GM21423 (cell line): Measurements from ENCODE around the gene MEGF8.
A peak's percentile ranks its signal among the peaks of the same experiment; 100 is the strongest.

Experiments used
- ATAC-seq: cut with Tn5 transposase; IDR thresholded peaks from one replicate; pipeline ENCODE4 v1.9.1; 2021; ENCODE audit warnings: mild to moderate bottlenecking, moderate library complexity; ENCODE audit not compliant: unreplicated experiment

Gene MEGF8, protein sequence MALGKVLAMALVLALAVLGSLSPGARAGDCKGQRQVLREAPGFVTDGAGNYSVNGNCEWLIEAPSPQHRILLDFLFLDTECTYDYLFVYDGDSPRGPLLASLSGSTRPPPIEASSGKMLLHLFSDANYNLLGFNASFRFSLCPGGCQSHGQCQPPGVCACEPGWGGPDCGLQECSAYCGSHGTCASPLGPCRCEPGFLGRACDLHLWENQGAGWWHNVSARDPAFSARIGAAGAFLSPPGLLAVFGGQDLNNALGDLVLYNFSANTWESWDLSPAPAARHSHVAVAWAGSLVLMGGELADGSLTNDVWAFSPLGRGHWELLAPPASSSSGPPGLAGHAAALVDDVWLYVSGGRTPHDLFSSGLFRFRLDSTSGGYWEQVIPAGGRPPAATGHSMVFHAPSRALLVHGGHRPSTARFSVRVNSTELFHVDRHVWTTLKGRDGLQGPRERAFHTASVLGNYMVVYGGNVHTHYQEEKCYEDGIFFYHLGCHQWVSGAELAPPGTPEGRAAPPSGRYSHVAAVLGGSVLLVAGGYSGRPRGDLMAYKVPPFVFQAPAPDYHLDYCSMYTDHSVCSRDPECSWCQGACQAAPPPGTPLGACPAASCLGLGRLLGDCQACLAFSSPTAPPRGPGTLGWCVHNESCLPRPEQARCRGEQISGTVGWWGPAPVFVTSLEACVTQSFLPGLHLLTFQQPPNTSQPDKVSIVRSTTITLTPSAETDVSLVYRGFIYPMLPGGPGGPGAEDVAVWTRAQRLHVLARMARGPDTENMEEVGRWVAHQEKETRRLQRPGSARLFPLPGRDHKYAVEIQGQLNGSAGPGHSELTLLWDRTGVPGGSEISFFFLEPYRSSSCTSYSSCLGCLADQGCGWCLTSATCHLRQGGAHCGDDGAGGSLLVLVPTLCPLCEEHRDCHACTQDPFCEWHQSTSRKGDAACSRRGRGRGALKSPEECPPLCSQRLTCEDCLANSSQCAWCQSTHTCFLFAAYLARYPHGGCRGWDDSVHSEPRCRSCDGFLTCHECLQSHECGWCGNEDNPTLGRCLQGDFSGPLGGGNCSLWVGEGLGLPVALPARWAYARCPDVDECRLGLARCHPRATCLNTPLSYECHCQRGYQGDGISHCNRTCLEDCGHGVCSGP (N-terminal part only)

DNA sequence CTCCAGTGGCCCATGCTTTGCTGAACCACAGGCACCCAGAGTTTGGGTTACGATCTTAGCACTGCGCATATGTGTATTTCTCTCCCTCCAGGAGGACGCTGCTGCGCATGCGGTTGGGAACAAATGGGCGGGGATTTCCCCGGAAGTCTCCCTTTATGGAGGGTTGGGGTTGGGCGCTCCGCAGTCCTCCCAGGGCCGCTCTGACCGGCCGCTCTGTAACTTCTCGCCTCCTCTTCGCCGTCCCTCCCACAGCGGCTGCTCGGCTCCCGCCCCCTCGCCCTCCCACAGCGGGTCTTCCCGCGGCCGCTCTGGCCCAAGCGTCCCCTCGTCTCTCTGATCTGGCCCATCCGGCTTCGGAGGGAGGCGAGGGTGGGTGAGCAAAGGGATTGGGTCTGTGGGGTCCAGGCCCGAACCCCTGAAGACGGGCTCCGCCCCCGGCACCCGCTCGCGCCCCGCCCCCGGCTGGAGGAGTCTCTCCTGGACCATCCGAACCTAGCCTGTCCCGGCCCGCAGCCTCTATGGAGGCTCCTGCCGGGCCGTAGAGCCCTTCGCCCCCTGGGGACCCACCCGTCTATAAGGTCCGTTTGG lies at the start of gene MEGF8:
MEGF8 (plus strand) TSS at position 328 of the 588 bp plus-strand sequence. CDS start 609 bp downstream, outside the sequence.
- peak; percentile 92 for ATAC-seq

DNA sequence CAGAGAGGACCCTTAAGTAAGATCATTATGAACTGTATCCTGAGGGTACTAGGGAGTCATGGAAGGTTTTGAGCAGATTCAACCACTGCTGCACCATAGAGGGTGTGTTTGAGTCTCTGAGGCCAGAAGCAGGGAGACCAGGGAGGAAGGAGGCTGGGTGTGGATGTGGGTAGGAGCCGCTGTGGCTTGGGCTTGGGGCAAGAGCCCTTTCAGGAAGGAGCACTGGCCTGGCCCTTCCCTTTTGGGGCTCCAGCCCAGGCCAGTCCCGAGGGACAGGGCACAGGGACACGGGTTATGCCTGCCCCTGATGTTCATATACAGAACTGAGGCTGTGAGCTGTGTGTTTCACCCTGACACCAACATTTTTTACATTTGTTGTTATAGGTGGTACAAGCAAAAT lies 49.2 kb upstream of the MEGF8 start:
- no peak for ATAC-seq

DNA sequence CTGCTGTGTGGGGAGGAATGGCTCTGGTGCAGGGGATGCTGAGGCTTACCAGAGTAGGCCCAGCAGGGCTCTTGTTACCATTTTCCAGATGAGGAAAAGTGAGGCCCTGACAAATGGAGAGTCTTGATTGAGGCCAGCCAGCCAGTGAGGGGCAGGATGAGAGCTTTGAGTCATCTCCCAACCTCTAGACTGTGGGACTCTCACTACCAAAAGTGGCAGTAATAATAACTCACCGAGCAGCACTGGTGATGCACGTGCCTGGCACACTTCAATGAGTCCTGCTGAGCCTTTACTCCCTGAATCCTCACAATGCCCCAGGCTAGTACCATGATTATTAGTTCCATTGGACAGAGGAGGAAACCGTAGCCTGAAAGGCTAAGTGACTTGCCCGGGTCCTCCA lies 48.6 kb upstream of the MEGF8 start:
- ATAC-seq: no peak

DNA sequence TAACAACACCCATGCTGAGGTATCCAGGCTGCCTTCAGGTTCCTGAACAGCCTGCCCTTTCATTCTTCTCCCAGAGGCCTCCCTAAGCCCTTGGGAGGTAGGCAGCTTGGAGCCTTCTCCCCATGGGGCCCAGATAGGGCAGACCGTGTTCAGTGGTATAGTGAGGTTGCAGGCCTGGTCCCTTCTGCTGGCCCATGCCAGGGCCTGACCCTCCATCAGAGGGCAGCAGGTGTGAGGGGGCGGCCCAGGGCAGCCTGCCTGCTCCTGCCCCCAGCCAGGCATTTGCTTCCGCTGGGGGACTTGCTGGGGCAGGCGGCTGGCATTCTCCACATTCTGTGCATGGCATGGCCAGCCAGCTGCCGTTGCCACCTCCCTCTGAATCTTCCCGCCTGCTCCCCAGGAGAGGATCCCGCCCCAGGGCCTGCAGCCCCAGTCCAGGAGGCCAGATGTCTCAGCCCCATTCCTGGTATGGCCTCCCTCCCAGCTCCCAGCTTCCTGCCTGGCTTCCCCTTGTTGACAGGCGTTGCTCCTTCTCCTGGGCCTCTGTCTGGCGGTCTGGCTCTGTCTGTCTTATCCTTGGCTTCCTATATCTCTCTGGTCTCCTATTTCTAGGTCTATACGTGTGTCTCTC lies 47.5 kb upstream of the MEGF8 start:
- no peak for ATAC-seq

DNA sequence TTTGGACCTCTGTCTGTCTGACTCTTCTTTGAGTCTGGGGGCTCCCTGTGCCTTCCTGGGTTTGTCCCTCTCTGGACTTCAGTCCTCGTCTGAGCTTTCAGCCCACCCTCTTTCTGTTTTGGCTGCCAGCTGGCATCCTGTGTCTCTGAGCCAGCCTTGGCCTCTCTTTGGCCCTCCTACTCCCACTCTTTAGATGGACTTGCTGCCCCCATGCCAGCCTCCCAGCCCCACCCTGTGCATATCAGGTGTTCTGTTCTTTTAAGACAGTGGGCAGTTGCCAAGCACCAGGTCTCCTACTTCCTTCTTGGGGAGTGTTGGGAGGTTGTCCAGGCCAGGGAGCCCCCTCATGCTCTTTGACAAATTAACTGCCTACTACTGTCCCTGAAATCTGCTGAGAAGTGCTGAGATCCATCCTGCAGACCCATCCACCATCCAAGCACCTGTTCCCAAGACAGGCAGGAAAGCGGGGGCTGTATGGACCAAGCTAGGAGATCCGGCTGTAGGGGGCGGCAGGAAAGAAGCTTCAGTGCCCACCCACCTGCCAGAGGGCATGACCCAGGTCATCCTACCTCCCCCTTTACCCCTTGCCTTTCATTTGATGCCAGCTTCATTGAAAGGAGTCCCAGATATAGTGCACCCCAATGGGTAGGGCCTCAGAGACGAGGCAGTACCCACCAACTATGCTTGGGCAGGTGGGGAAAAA lies 46.8 kb upstream of the MEGF8 start:
- ATAC-seq: no peak

DNA sequence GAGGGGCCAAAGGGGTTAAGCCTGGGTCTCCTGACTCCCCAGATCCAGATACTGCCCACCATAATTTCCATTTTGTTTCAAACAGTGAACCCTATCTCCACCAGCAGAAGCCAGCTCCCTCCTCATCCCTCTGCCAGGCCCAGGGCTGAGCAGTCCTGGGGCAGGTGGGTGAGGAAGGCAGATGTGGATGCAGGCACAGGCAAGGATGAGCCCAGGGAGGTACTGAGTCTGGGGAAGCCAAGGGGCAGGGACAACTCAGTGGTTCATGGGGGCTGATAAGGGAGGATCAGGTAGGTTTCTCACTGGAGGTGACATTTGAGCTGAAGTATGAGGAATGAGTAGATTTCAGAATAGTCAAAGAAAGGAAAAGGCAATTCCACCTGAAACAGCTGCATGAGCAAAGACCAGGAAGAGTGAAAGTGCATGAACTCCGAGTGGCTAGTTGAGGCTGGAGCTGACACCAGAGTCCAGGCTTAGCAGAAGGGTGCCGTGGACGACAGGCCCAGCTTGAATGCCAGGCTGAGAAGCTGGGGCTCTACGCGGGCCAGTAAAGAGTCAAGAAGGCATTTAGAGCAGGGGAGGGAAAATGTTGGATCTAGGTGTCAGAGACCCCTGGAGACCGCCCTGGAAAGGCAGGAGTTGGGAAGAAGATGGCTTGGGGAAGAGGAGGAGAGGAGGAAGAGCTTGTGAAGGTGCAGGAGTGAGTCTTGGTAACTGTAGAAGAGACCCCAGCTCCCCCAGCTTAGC lies 46.1 kb upstream of the MEGF8 start:
- ATAC-seq: no peak

DNA sequence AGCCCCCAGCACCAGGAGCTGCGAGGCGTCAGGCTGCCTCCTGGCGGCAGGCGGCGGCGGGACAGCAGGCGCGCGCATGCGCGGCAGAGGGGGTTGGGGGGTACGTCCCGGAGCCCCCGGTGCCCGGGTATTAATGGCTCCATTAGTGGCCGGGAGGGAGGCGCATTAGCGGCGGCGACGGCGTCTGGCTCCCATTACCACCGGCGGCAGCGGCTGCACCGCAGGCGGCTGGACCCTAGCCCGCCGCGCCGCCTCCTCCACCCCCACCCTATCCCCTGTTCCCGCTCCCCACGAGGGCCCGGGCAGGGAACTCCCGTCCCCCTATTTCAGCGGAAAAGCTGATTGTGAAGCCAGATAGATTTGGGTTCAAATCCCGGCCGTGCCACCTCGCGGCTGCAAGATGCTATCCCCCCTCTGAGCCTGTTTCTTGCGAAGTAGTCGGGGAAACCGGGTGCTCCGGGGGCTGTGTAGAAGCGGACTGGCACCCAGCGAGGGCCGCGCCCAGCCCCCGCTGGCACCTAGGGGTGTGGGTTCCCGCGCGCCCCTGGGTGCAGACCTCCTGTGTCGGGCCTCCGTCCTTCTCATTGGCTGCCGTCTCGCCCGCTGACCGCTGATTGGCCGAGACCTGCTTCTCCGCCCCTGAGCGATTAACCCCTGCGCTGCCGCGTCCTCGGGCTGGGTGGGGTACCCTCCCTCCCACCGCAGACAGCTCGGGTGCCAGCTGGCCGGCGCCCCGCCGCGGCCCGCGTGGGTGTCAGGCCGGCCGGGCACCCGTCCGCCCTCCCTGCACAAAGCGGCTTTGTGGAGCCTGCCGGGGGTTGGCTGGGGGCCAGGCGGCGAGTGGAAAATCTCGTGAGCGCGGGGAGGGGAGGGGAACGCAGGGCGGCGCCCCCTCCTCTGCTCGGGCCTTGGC lies 45.3 kb upstream of the MEGF8 start:
- ATAC-seq: peak; percentile 21

DNA sequence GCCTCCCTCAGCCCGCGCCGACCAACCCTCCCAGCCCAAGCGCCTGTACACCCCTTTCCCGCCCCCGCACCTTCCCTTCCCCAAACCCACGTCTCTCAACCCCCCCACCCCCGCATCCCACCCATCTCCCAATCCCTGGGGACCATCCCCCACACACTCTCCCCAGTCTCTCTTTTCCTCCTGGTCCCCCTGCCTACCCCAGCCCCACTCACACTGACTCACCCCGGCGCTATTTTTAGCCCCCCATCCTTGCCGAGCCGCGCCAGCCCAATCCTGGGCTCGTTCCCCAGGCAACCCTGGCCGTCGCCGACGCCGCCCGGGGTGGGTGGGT lies 44.7 kb upstream of the MEGF8 start:
- ATAC-seq: no peak

DNA sequence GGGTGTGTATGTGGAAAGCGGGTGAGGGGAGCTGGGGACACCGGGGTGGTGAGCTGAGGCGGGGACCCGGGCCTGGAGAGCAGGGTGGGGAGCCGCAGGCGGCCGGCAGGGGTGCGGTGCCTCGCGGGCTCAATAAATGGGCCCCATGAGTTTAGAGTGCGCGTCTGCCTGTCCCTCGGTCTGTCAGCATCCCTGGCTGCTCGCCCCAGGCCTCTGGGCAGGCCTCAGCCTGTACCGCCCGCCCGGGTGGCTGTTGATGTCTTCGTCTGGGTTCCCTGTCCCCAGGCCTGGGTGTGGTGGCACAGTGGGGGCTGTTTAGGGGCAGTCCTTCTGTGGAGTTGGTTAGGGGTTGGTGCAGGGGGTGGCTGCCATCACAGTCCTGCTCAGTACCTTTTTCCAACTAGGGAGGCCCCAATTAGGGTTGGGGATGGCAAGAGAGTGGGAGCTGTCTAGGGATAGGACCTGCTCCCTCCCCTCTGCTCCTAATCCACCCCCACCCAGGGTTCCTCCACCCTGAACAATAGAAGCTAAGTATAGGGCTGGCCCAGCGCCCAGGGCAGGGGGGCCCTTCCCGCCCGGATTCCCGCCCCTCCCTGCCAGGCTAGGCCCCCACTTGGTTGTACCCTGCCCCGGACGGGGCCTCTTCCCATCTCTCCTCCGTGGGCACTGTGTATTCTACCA lies 44.1 kb upstream of the MEGF8 start:
- ATAC-seq: no peak

DNA sequence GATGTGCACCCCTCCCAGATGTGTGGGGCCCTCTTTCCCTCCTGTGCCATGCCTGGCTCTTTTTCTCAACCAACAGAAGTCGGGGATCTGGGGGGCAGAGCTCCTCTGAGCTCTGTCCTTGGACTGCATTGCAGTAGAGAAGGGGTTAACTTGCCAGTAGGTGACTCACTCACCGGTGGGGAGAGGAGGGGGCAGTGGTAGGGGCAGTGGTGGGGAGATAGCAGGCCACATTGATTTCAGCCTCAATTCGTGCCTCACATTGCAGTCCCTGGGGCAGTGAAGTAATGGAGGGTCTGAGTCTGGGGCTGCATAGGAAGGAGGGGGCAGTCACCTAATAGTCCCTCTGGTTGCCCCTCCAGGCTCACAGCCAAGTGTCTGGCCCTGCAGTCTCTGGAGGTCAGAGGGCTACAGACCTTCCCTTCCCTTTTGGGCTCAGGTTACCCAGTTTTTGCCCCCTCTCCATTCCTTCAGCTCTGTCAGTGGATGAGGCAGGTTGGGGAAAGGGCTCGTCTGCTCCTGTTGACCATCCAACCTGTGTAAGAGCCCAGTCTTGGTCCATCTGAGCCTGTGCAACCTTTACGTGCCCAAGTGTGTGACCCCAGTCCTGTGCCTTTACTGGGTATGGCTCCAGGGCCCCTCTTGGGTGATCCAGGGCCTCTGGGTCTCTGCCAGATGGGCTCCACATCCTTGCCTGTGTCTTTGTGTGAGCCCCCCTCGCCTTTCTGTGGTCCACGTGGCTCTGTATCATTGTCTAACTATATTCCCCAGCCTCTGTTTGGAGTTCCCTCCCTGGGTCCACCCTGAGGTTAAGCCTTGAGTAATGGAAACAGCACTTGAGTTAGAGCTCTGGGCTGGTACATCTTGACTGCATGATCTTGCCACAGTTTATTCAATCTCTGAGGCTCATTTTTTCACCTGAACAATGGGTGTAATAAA lies 43.3 kb upstream of the MEGF8 start:
- ATAC-seq: no peak

DNA sequence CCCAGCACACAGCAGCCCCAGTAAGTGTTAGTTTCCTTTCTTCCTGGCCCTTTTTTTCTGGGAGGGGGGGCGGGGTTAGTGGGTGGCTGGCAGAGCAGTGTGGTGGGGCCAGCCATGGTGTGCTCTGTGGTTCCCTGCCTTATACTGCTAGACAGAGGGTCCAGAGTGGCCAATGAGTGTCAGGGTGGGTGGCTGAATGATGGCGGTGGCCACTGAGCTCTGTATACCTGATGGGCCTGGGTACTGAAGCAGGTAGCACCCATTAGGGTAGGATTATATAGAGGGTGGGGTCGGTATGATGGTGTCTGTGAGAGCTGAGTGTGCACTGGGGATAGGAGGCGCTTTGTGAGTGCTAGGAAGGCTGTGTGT lies 42.6 kb upstream of the MEGF8 start:
- ATAC-seq: no peak

DNA sequence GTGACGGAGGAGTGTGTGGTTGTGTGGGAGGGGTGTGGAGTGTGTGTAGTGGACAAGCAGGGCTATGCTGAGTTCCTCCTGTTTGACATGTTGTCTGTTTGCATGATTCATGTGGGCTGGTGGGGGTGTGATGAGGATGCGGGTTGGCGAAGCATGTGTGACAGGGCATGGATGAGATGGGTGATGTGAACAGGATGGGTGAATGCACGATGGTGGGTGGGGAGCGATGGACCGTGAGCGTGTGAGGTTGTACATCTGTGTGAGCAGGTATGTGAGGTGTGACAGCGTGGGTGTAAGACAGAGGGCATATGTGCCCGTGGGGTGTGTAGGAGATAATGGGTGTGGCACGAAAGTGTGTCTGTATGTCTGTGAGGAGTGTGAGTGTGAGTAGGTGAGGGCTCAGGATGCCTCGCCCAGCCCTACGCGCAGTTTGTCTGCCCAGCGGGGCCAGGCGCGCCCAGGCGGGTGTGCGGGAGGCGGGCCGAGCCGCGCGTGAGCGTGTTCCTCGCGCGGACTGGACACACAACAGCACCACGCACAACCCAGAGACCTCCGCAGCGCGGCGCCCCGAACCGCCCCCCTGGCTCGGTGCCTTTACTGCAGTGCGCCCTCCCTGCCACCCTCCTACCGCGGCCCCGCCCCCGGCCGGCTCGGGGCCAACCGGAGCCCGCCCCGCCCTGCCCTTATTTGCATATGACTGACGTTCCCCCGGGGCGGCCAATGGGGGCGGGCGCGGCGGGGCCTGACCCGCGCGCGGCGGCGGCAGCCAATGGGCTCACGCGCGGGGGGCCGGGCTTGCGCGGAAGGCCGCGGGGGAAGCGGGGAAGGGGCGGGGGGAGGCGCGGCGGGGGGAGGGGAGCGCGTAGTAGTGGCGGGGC lies 42.0 kb upstream of the MEGF8 start:
- ATAC-seq: peak; percentile 41

DNA sequence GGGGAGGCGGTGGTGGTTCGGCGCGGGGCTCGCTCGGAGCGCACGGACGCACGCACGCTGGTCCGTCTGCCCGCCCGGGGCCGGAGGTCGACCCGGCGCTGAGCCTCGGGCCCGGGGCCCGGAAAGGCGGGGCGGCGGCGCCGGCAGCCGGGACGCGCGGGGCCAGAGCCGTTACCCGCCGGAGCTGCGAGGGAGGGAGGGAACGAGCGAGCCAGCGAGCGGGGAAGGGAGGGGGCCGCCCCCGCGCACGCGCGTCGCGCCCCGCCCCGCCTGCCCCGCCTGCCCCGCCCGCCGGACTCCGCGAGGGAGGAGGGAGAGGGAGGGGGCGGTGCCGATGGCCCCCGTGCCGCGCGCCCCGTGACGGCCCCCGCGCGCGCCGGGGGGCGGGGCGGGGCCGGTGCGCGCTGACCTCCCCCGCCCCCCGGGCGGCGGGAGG lies 41.4 kb upstream of the MEGF8 start:
- peak; percentile 34 for ATAC-seq

DNA sequence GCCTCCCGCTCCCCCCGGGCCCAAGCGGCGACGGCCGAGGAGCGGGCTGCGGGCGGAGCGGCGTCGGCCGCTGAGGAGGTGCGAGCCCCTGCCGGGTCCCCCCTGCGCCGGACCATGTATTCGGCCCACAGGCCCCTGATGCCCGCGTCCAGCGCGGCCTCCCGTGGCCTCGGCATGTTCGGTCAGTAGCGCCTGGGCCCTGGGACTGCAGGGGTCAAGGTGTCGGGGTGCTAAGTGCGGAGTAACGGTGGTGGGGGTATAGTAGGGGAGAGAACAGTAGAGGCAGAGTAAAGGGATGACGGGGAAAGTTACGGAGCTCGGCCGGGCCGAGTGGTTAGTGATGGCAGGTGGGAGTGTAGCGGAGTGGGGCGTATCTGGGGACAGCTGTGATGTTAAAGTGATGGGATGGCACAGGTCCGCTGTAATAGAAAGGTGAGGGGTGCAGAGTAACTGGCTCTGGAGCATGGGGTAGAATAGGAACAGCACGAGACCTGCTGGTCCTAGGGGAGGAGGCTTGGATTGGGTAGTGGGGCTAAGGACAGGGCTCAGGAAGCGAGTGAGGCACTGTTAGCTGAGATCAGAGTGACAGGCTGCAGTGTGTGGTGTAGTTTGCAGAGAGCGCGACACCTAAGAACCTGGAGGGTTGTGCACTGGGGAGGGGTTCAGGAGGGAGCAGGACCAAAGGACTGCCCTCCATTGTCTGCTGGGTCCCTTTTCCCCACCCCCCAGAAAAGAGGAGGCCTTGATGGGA lies 40.7 kb upstream of the MEGF8 start:
- ATAC-seq: no peak

DNA sequence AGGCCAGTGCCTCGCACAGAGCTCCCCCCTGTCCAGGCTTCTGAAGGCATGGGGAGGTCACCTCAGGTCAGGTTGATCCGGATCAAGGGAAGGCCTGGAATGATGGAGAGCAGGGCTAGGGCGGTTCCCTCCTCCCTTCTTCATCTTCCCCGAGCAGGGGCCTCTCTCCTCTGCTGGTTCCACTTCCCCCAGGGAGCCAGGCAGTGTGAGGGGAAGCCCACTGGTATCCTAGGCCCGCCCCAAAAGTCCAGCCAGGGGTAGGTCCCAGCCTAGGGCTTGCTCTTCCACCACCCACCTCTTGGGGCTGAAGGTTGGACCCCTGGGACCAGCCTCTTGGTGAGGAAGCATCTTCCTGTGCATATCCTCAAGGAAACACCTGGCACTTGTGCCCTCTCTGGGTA lies 39.9 kb upstream of the MEGF8 start:
- ATAC-seq: no peak
